Measurements from ENCODE around the gene HACL1.

Gene HACL1

DNA sequence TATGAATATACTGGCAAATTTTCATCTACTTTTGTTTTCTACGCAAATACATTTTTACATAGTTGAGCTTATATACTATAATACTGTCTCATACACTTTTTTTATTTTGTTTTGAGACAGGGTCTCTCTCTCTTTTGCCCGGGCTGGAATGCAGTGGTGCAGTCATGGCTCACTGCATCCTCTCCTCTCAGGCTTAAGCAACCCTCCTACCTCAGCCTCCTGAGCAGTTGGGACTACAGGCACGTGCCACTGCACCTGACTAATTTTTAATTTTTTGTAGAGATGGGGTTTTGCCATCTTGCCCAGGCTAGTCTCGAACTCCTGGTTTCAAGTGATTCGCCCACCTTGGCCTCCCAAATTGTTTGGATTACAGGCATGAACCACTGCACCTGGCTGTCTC is 25.9 kb downstream of the HACL1 start:
- DNase-seq (ENCODE audit: low spot score): no peak
- no peak for TF ChIP-seq CTCF (IDR thresholded peaks at IDR 0.05; ENCODE audit: extremely low read depth, missing control alignments)

DNA sequence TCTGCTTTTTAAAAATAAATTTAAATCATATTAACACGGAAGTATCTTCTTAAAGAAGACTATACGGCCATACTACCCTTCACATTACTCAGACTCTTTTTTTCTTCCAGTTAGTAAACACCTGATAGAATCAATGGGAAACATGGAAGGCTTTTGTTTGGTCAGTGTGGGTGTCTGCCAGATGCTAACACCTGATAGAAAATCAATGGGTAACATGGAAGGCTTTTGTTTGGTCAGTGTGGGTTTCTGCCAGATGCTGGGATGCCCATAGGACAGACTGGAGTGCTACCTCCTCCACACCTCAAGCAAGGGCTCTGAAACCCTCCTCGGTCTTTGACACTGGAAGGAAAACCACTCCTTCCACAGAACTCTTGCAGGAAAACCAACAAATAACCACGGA is 29.2 kb downstream of the HACL1 start:
- DNase-seq (ENCODE audit: low spot score): no peak
- TF ChIP-seq CTCF (IDR thresholded peaks at IDR 0.05; ENCODE audit: extremely low read depth, missing control alignments): no peak

GRCh38 chr3:15563190-15563589 is 38.2 kb downstream of the HACL1 start:
- TF ChIP-seq CTCF (IDR thresholded peaks at IDR 0.05; ENCODE audit: extremely low read depth, missing control alignments): no peak

GRCh38 chr3:15562560-15562959 is 38.8 kb downstream of the HACL1 start:
- no peak for TF ChIP-seq CTCF (IDR thresholded peaks at IDR 0.05; ENCODE audit: extremely low read depth, missing control alignments)
- no peak for DNase-seq (ENCODE audit: low spot score)

More at GRCh38 chr3:15563190-15563589, 38.2 kb downstream of the HACL1 start:
- no peak for DNase-seq (ENCODE audit: low spot score)

- no peak for DNase-seq (ENCODE audit: low spot score)
- no peak for TF ChIP-seq CTCF (IDR thresholded peaks at IDR 0.05; ENCODE audit: extremely low read depth, missing control alignments)
These were observed 42.8 kb downstream of the HACL1 start for GRCh38 chr3:15558581-15558980.

DNA sequence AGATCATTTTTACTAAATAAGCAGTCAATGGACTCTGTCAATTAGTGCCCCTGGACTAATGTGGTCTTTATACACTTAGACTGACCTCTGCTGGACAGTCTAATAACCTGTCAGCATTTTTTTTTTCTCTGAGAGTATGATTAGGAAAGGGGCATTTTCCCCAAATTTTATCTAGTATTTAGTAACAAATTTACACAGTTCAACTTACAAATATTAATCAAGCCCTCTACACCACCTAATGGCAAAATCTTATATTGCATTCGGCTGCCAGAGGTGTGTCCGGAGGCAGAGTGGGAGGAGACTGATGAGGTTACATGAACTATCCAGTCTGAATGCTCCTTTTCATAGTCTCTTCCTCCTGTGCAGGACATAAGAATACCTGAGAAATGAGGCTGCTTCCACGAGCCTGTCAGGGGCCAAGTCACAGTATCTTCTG is 43.8 kb downstream of the HACL1 start:
- TF ChIP-seq CTCF (IDR thresholded peaks at IDR 0.05; ENCODE audit: extremely low read depth, missing control alignments): no peak
- DNase-seq (ENCODE audit: low spot score): peak; percentile 38

DNA sequence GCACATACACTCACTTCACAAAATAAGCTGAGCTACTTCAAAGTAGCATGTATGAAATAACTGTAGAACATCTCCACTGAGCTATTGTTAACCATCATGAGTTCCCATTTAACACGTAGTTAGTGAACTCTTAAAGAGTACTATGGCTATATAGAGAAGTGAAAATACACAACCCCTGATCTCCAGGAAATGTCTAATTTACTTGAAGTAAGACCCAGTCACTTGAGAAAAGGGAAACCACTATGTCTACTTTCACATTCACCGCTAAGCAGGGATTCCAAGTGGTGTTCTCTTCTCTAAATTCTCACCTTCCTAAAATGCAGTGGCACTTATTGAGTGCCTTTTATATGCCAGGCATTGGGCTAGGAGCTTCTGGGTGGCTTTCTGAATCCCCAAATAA is 44.9 kb downstream of the HACL1 start:
- no peak for TF ChIP-seq CTCF (IDR thresholded peaks at IDR 0.05; ENCODE audit: extremely low read depth, missing control alignments)
- peak; percentile 59 for DNase-seq (ENCODE audit: low spot score)

Data from GM20000 (cell line).